Thyroid gland (tissue), 4 donors: ENCODE data around the gene GNA15. TPM values are rescaled to one million over a fixed set of nuclear protein-coding genes. Genes with fewer than 3 reads are reported as not detected.

ENCODE experiments used
- DNase-seq, 2 donors: peaks; one replicate each; pipeline ENCODE4 v3.0.0-alpha.2; 2019
- H3K27ac ChIP-seq, 3 donors: fragments of 200-600 bp; sonication (generic); 1 replicate in 2 of 3; 2 replicates in 1 of 3; pipeline ENCODE4 v1.5.1; 2016 to 2019; ENCODE audit warnings: mild to moderate bottlenecking in 1 of 3, moderate library complexity in 1 of 3
- H3K27me3 ChIP-seq: fragments of 200-600 bp; sonication (generic); one replicate; pipeline ENCODE4 v1.5.1; 2019
- H3K36me3 ChIP-seq, 2 donors: fragments of 200-600 bp; sonication (generic); one replicate each; pipeline ENCODE4 v1.5.1; 2016 to 2019
- H3K4me1 ChIP-seq, 2 donors: fragments of 200-600 bp; sonication (generic); one replicate each; pipeline ENCODE4 v1.5.1; 2017 to 2019
- H3K4me3 ChIP-seq, 3 donors: fragments of 200-600 bp; sonication (generic); replicated peaks in 1 of 3; 1 replicate in 2 of 3; 2 replicates in 1 of 3; pipeline ENCODE4 v1.5.1; 2016; ENCODE audit warnings: mild to moderate bottlenecking in 1 of 3
- H3K9me3 ChIP-seq: fragments of 200-600 bp; sonication (generic); one replicate; pipeline ENCODE4 v1.5.1; 2017
- POLR2A ChIP-seq, 2 donors: fragments of 450-650 bp; IDR thresholded peaks; one replicate each; pipeline ENCODE4 v1.6.1; 2017; ENCODE audit warnings: antibody characterized with exemption in 2 of 2, mild to moderate bottlenecking in 2 of 2, moderate library complexity in 1 of 2
- WGBS, 2 donors: methylation state at CpG; one replicate each; pipeline ENCODE4 v1.1.5; 2017; 5-methylcytosine and 5-hydroxymethylcytosine counted together
- intact Hi-C: fragments of 100-400 bp; cut with DNase I; formaldehyde crosslinking; loops from one replicate; pipeline ENCODE4 v1.15.1; 2023
- total RNA-seq, 4 donors: library from RNA; depleted of rRNA; stranded (reverse); fragments of >200 nt; gene quantifications; one replicate each; pipeline ENCODE4 v1.2.3, GENCODE V29; 2016
- TF ChIP-seq, protein P1 (sequence below), 6 experiments: fragments of 200-600 bp in 3 of 6; fragments of 450-650 bp in 3 of 6; sonication (generic) in 3 of 6; IDR thresholded peaks; one replicate each; pipeline ENCODE4 v1.5.1; 2016 to 2019; ENCODE audit warnings: antibody characterized with exemption in 6 of 6, mild to moderate bottlenecking in 2 of 6, inconsistent platforms in 1 of 6, moderate library complexity in 1 of 6

The GNA15 gene
- total RNA-seq, 4 donors from 2014 or later = 0.88 to 4.6 (median 2.1) TPM

GRCh38 chr19:3149526-3150505 lies 14.0 kb downstream of the GNA15 start:
- no peaks in the 10 kb centered on the region for H3K9me3 ChIP-seq
- no peaks in the 10 kb centered on the region for H3K36me3 ChIP-seq
- no peak for TF ChIP-seq POLR2A (IDR thresholded peaks at IDR 0.05)
- TF ChIP-seq, protein P1, sequence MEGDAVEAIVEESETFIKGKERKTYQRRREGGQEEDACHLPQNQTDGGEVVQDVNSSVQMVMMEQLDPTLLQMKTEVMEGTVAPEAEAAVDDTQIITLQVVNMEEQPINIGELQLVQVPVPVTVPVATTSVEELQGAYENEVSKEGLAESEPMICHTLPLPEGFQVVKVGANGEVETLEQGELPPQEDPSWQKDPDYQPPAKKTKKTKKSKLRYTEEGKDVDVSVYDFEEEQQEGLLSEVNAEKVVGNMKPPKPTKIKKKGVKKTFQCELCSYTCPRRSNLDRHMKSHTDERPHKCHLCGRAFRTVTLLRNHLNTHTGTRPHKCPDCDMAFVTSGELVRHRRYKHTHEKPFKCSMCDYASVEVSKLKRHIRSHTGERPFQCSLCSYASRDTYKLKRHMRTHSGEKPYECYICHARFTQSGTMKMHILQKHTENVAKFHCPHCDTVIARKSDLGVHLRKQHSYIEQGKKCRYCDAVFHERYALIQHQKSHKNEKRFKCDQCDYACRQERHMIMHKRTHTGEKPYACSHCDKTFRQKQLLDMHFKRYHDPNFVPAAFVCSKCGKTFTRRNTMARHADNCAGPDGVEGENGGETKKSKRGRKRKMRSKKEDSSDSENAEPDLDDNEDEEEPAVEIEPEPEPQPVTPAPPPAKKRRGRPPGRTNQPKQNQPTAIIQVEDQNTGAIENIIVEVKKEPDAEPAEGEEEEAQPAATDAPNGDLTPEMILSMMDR (IDR thresholded peaks at IDR 0.05) = no peak
- H3K4me3 ChIP-seq = no peak overlapping the region
- DNase-seq = no peak
- H3K27me3 ChIP-seq = no peaks in the 10 kb centered on the region
- no peak overlapping the region for H3K27ac ChIP-seq
- WGBS, 2 donors = 50 to 54% methylated on average over 16 to 35 of the region's 35 CpGs
- intact Hi-C loops = no loop called here
- no peaks in the 10 kb centered on the region for H3K4me1 ChIP-seq

DNA sequence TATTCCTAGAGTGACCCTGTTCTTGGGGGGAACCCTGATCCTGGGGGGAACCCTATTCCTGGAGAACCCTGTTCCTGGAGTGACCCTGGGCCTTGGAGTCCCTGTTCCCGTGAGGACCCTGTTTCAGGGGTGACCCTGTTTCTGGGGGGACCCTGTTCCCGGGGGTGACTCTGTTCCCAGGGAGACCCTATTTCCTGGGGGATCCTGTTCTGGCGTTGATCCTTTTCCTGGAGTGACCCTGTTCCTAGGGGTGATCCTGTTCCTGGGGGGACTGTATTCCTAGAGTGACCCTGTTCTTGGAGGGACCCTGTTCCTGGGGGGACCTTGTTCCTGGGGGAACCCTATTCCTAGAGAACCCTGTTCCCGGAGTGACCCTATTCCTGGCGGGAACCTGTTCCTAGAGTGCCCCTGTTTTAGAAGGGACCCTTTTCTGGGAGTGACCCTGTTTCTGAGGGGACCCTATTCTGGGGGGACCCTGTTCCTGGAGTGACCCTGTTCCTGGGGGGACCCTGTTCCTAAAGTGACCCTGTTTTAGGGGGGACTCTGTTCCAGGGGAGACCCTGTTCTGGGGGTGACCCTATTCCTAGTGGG lies 15.0 kb downstream of the GNA15 start:
- no peak for DNase-seq
- no peaks in the 10 kb centered on the region for H3K27me3 ChIP-seq
- H3K9me3 ChIP-seq = no peaks in the 10 kb centered on the region
- 79 to 91% methylated on average over 2 to 5 of the region's 5 CpGs for WGBS, 2 donors
- intact Hi-C loops = no loop called here
- H3K4me1 ChIP-seq = no peaks in the 10 kb centered on the region
- no peak for TF ChIP-seq POLR2A (IDR thresholded peaks at IDR 0.05)
- TF ChIP-seq, protein P1 (IDR thresholded peaks at IDR 0.05) = no peak
- H3K36me3 ChIP-seq = no peaks in the 10 kb centered on the region
- H3K27ac ChIP-seq = no peak overlapping the region
- H3K4me3 ChIP-seq = no peak overlapping the region

GRCh38 chr19:3151563-3152418 lies 16.0 kb downstream of the GNA15 start:
- no peaks in the 10 kb centered on the region for H3K36me3 ChIP-seq
- WGBS, 2 donors = 44 to 84% methylated on average over 4 to 10 of the region's 14 CpGs
- H3K27me3 ChIP-seq = no peaks in the 10 kb centered on the region
- TF ChIP-seq POLR2A (IDR thresholded peaks at IDR 0.05) = no peak
- TF ChIP-seq, protein P1 (IDR thresholded peaks at IDR 0.05) = no peak
- no peaks in the 10 kb centered on the region for H3K4me1 ChIP-seq
- H3K9me3 ChIP-seq = no peaks in the 10 kb centered on the region
- intact Hi-C loops = no loop called here
- DNase-seq = no peak
- no peak overlapping the region for H3K27ac ChIP-seq
- no peak overlapping the region for H3K4me3 ChIP-seq

DNA sequence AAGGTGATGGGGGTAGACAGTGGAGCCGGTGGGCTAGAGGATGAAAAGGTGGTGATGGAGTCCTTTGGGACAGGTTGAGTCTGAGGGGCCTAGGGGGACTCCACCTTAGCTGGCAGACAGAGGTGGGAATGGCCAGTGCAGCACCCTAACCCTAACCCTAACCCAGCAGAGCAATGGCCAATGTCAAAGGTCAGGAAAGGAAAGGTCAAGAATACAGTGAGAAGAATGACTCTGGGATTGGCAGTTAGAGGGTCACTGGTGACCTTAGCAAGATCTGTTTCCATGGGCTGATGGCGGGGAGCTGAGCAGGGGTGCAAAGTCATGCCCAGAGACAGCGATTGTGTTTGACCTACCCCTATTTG lies 16.6 kb downstream of the GNA15 start:
- 81 to 91% methylated on average over 3 of the region's 3 CpGs for WGBS, 2 donors
- H3K4me1 ChIP-seq = no peaks in the 10 kb centered on the region
- TF ChIP-seq, protein P1 (IDR thresholded peaks at IDR 0.05) = no peak
- no peaks in the 10 kb centered on the region for H3K36me3 ChIP-seq
- intact Hi-C loops = no loop called here
- H3K27me3 ChIP-seq = no peaks in the 10 kb centered on the region
- DNase-seq = no peak
- no peak overlapping the region for H3K4me3 ChIP-seq
- H3K27ac ChIP-seq = no peak overlapping the region
- no peaks in the 10 kb centered on the region for H3K9me3 ChIP-seq
